Right renal cortex interstitium (tissue), 3 donors: ENCODE results near the gene STX1B. TPM values are rescaled to one million over a fixed set of nuclear protein-coding genes. Genes with fewer than 3 reads are reported as not detected.

Experiments
- DNase-seq, 3 donors: peaks; one replicate each; pipeline ENCODE4 v3.0.0-alpha.2; 2013; ENCODE audit warnings: low read depth in 3 of 3, low spot score in 2 of 3
- polyA plus RNA-seq, 3 donors: library from polyadenylated mRNA; unstranded; fragments of 120-200 nt; gene quantifications; one replicate each; pipeline ENCODE4 v1.2.1, GENCODE V29; 2013; ENCODE audit not compliant: insufficient read length in 3 of 3

STX1B gene
- polyA plus RNA-seq, 3 donors: 0.89 to 1.3 (median 1.0) TPM

DNA sequence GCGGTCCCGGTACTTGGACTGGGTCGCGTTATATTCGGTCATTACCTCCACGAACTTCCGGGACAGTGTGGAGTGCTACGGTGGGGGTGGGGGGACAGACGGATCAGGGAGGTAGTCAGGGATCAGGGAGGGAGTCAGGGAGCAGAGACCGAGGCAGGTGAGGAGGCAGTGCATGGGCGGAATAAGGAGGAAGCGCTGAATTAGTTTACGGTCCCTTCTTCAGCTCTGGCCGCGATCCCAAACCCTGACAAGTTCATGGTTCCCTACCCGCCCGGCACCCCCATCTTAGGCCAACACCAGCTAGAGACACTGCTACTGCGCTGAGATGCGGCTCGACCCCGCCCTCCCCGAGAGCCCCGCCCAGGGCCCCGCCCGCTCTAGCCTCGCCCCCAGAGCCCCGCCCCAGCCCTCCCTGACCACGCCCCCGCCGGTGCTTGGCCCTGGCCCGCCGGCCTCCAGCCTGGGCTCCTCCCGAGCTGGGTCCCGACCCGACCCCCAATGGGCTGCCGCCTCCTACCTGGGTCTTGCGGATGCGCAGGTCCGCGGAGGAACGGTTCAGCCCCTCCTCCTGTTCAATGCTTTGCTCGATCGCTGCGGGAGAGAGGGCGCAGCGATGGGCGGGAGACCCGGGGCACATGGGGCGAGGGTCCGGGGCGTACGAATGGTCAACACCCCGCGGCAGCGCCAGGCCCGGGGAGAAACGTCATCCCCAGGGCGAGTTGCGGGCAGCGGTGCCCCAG lies 13.3 kb downstream of the STX1B start:
- DNase-seq: no peak

DNA sequence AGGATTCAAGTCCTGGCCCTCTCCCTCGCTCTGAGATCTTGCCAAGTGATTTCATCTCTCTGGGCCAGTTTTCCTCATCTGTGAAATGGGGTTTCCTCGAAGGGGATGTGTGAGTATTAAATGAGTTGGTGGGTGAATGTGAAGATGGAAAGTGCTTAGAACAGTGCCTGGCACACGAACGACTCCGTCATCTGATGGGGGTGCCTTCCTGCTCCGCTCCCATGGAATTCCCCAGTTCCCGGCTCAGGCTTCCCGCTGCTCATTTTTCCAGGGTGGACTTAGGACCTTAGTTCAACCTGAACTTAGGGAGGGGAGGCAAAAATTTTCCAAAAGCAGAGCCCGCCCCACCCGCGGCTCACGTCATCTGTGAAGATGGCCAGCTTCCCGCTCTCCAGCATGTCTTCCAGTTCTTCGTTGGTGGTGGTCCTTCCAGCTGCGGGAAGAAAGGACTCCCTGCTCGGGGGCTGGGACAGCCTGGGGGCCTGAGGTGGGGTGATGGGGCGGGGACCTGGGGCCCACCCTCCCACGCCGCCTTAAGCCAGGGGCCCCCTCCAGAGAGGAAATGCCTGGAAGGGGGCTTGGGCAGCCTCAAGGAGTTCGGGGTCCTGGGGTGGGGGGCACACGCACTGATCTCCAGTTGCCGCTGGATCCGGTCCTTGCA lies 14.0 kb downstream of the STX1B start:
- no peak for DNase-seq

- DNase-seq: no peak
Measured at GRCh38 chr16:30995927-30996323, 14.5 kb downstream of the STX1B start.

GRCh38 chr16:30992931-30993816 lies 17.3 kb downstream of the STX1B start:
- no peak for DNase-seq

DNA sequence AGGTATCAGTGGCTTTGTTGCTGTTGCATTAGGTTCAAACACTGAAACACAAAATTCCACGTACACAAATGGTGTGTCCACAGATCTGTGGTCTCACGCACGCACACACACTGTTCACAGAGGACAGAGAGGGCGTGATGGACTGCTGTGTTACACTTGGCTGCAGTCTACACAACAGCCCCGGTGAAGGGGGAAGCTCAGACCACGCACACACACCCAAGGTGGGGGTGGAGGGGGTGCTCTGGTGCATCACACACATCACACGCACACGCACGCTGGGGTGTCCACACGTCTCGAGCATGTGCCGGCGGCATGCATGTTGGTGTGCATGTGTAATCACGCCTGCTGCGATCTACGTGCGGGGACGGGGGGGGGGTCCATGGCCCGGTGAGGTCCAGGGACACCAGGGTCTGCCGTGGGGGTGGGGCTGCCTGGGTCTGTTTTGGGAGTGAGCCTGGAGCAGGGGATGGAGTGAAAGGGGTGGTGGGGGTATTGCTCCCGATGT lies 18.1 kb downstream of the STX1B start:
- DNase-seq: no peak

GRCh38 chr16:30991052-30991451 lies 19.4 kb downstream of the STX1B start:
- DNase-seq: no peak

GRCh38 chr16:30990105-30990504 lies 20.3 kb downstream of the STX1B start:
- DNase-seq: no peak

GRCh38 chr16:30989469-30990047 lies 20.9 kb downstream of the STX1B start:
- DNase-seq: no peak

DNA sequence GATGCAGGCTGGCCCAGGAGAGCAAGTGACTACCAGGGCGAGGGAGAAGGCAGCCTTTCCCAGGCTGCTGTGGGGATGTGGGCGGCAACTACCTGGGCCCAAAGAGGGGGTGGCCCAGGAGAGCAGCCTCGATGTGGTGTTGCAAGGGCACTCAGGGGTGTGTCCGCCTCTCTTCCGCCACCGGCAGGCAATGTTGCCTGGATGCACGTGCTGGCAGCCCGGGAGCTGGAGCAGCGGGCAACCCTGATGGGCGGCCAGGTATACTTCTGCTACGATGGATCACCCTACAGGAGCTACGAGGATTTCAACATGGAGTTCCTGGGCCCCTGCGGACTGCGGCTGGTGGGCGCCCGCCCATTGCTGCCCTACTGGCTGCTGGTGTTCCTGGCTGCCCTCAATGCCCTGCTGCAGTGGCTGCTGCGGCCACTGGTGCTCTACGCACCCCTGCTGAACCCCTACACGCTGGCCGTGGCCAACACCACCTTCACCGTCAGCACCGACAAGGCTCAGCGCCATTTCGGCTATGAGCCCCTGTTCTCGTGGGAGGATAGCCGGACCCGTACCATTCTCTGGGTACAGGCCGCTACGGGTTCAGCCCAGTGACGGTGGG lies 22.8 kb downstream of the STX1B start:
- DNase-seq: no peak

DNA sequence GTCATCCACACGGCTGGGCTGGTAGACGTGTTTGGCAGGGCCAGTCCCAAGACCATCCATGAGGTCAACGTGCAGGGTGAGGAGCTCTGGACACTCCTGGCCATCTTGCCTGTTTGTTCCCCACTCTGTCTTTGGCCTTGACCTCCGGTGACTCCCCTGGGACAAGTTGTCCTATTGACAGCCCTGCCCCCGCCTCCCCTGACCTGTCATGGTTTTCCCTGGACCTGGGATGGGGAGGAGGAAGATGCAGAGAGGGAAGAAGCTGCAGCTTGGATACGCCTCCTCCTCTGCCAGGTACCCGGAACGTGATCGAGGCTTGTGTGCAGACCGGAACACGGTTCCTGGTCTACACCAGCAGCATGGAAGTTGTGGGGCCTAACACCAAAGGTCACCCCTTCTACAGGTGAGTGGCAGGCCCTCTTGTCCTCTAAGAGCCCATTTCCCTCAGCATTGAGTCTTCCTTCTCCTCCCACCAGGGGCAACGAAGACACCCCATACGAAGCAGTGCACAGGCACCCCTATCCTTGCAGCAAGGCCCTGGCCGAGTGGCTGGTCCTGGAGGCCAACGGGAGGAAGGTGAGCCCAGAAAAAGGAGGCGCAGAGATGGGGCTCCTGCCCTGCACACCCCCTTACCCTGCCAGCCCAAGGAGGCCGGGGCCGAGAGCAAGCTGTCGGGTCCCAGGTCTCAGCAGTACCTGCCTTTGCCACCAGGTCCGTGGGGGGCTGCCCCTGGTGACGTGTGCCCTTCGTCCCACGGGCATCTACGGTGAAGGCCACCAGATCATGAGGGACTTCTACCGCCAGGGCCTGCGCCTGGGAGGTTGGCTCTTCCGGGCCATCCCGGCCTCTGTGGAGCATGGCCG lies 24.1 kb downstream of the STX1B start:
- DNase-seq: no peak

DNA sequence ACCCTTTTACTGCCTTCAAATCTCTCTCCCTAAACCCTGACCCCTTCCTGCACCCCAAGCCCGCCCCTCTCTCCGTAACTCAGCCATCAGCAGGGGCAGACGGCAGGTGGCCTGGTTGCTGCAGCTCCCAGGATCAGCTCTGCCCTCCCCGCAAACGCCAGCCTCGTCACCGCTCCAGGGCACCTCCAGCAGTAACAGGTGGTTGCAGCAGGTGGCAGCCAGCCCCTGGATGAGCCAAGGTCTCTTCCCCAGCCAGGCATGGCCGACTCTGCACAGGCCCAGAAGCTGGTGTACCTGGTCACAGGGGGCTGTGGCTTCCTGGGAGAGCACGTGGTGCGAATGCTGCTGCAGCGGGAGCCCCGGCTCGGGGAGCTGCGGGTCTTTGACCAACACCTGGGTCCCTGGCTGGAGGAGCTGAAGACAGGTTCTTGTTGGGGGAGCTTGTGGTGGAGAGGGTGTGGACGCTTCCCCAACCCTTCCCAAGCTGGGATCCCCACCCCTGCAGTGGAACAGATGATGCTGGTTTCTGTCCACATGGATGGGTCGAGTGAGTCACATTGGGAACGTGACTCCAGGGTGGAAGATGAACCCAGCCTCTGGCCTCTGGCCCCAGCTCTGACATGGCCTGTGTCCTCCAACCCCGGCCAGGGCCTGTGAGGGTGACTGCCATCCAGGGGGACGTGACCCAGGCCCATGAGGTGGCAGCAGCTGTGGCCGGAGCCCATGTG lies 24.9 kb downstream of the STX1B start:
- DNase-seq: peak in 1 of 3 donors; percentile 17

DNA sequence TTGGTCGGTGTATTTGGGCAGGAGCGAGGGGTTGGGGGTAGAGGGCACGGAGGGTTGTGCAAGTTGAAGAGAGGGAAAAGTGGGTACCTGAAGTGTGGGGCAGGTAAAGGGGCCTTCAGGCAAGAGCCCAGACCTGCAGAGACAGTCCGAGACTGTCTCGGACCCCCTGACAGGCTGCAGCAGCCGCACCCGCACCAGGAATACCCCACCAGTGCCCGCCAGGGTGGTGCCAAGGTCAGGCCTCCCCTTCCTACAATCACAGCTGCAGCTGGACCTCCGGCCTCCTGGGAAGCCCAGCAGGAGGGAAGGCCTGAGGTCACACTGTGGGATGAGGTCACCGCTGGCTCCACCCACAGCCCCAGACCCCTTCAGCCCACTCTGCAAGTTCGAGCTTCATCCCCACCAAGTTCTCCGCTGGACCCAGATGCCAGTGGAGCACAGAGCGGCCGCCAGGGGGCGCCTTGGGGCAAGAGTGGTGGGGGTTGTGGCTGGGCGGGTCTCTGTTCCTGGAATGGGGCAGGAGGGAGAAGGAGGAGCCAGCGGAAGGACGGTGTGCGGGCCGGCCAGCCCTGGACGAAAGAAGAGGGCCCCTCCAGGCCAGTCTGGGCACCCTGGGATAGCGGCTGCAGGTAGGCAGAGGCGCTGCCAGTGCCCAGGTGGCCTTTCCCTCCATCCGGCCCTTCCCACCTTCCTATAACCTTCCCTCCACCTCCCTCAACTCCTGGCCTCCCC lies 25.6 kb downstream of the STX1B start, which contains the start of gene HSD3B7:
TSS of gene HSD3B7 (plus strand) at position 539 of the 732 bp plus-strand sequence. CDS start 452 bp downstream, outside the sequence.
- peak; percentile 40 to 54 (median 44) for DNase-seq

DNA sequence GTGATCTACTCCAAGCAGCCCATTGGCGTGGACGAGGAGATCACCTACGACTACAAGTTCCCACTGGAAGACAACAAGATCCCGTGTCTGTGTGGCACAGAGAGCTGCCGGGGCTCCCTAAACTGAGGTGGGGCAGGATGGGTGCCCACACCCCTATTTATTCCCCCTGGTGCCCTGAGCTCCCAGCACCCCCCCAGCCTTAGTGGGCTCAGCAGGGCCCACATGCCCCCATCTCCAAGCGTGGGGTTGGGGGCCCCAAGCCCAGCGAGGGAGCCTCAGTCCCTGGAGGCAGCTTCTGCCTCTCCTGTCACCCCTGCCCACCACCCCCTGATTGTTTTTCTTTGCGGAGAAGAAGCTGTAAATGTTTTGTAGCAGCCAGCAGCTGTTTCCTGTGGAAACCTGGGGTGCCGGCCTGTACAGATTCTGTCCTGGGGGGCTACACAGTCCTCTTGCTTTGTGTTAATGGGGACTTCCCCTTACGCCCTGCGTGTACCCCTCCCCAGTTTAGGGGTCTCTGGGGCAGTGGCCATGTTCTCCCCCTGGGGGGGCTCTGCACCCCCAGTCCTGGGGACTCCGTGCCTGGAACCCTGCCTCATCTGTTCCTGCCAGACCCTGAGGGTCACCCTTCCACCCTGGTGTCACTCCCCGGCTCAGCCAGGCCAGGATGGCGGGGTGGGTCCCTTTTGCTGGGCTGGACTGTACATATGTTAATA lies 26.4 kb downstream of the STX1B start:
- DNase-seq: no peak

DNA sequence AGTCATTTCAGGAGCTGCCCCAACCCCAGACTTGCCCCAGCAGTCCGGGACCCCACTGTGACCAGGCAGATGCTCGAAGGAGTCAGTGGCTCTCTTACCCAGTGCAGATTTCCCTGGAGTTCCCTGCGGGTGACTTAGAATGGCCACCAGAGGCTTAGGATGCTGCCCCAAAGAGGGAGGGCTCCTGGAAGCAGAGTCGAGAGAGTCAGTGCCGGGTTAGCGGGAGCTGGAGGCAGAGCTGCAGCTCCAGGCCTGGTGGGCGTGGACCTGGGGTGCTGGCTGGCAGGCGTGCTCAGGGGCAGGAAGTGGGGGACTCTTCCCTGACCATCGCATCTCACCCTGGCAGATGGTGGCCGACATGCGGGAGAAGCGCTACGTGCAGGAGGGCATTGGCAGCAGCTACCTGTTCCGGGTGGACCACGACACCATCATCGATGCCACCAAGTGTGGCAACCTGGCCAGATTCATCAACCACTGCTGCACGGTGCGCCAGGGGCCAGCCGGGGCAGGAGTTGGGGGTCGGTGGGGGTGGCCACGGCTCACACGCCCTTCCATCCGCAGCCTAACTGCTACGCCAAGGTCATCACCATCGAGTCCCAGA lies 27.0 kb downstream of the STX1B start:
- no peak for DNase-seq

- DNase-seq: no peak
Measured at GRCh38 chr16:30982548-30983288, 27.7 kb downstream of the STX1B start.

GRCh38 chr16:30980959-30981358 lies 29.5 kb downstream of the STX1B start:
- no peak for DNase-seq
